ENCODE results near the gene RNF44. TPM values are rescaled to one million over a fixed set of nuclear protein-coding genes. Genes with fewer than 3 reads are reported as not detected.

RNF44 gene
- total and polyA plus RNA-seq, 7 experiments from 2014 or later, result 3.3 to 305 (median 260) TPM

GRCh38 chr5:176548967-176549444, 11.8 kb upstream of the RNF44 start, which contains the start of gene CDHR2:
TSS of gene CDHR2 (plus strand) at chr5:176549342. CDS start at chr5:176565353, 16,011 bp downstream.
- peaks cover 17 to 21% of the 10 kb centered on the region in 2 donors for H3K4me1 ChIP-seq (ENCODE audit: control insufficient read depth in 2 of 2, insufficient read depth in 2 of 2, low read length in 2 of 2)
- Mint-ChIP-seq H3K36me3 (peaks cover 0 to 7% (median 0%) of the 10 kb centered on the region in 5 donors), H3K9me3 (no peaks in the 10 kb centered on the region), H3K4me1 (peaks cover 28 to 76% (median 60%) of the 10 kb centered on the region in 7 donors), H3K4me3 (peak within 1 kb of the TSS in 4 of 10 donors; percentile 38 to 75 (median 48)), H3K27ac (peak within 1 kb of the TSS in 8 of 9 donors; percentile 68 to 94 (median 86)), H3K27me3 (no peaks in the 10 kb centered on the region)
- ATAC-seq (no peak), DNase-seq (no peak)
- no peaks in the 10 kb centered on the region for H3K27me3 ChIP-seq (ENCODE audit: control insufficient read depth in 2 of 2, insufficient read depth in 2 of 2, low read length in 2 of 2)
- POLR2A ChIA-PET, result interaction anchor here (0.5 to 9.4 kb wide), 6 partner anchors 13 to 187 kb away, joined by 3 to 118 read pairs (median 6); partner anchors contain the start of genes FAF2 and RNF44
- no peaks in the 10 kb centered on the region for H3K9me3 ChIP-seq (ENCODE audit: control insufficient read depth in 2 of 3, low read length in 3 of 3)
- H3K4me3 ChIP-seq (ENCODE audit: low read length), result no peak within 1 kb of the TSS
- intact Hi-C loops (cut with micrococcal nuclease), result no loop called here
- peak within 1 kb of the TSS; percentile 60 for H3K27ac ChIP-seq (ENCODE audit: low read depth, low read length)
- H3K36me3 ChIP-seq (ENCODE audit: control insufficient read depth in 2 of 3, insufficient read depth in 3 of 3, low read length in 3 of 3), result no peaks in the 10 kb centered on the region
- CTCF ChIA-PET, result interaction anchor here (1.3 kb wide), 1 partner anchor 101 kb away, joined by 3 read pairs; no protein-coding TSS in a partner anchor

DNA sequence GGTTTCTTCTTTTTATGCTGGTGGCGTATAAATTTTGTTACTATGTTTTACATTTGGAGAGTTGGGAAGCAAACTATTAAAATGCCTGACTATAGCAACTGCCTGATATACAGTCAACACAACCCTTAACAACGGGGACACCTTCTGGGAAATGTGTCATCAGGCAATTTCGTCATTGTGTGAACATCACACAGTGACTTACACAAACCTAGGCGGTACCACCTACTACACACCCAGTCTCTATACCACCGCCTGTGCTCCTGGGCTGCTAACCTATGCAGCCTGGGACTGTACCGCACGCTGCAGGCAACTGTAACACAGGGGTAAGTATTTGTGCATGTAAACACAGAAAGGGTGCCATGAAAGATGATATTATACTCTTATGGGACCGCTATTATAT, 10.6 kb upstream of the RNF44 start:
- H3K27ac Mint-ChIP-seq, result peak overlapping the region in 8 of 9 donors; percentile 15 to 94 (median 86)
- H3K4me1 Mint-ChIP-seq, result peaks cover 23 to 64% (median 52%) of the 10 kb centered on the region in 7 donors
- DNase-seq, result peak in 2 of 9 donors; percentile 32 to 44
- ATAC-seq, result peak; percentile 46
- H3K36me3 Mint-ChIP-seq, result peaks cover 0 to 7% (median 0%) of the 10 kb centered on the region in 5 donors
- CTCF ChIA-PET, result interaction anchor here (1.3 kb wide), 1 partner anchor 26 kb away, joined by 3 read pairs; no protein-coding TSS in a partner anchor
- H3K9me3 ChIP-seq (ENCODE audit: control insufficient read depth in 2 of 3, low read length in 3 of 3), result no peaks in the 10 kb centered on the region
- H3K4me3 Mint-ChIP-seq, result no peak overlapping the region
- no peaks in the 10 kb centered on the region for H3K36me3 ChIP-seq (ENCODE audit: control insufficient read depth in 2 of 3, insufficient read depth in 3 of 3, low read length in 3 of 3)
- intact Hi-C loops (cut with micrococcal nuclease), result loop anchor here in 1 of 2 donors (1.0 kb wide), 1 partner anchor 7 kb away; no protein-coding TSS in a partner anchor
- no peaks in the 10 kb centered on the region for H3K9me3 Mint-ChIP-seq
- H3K4me3 ChIP-seq (ENCODE audit: low read length), result no peak overlapping the region
- H3K27me3 ChIP-seq (ENCODE audit: control insufficient read depth in 2 of 2, insufficient read depth in 2 of 2, low read length in 2 of 2), result no peaks in the 10 kb centered on the region
- H3K4me1 ChIP-seq (ENCODE audit: control insufficient read depth in 2 of 2, insufficient read depth in 2 of 2, low read length in 2 of 2), result peaks cover 17 to 18% of the 10 kb centered on the region in 2 donors
- POLR2A ChIA-PET, result interaction anchor here (9.4 kb wide), 1 partner anchor 12 kb away, joined by 118 read pairs; the partner anchor contains the start of gene RNF44
- H3K27me3 Mint-ChIP-seq, result no peaks in the 10 kb centered on the region
- peak overlapping the region; percentile 50 for H3K27ac ChIP-seq (ENCODE audit: low read depth, low read length)

- Histone ChIP-seq H3K27ac (ENCODE audit: low read depth, low read length) (peak overlapping the region; percentile 44), H3K27me3 (ENCODE audit: control insufficient read depth in 2 of 2, insufficient read depth in 2 of 2, low read length in 2 of 2) (no peaks in the 10 kb centered on the region), H3K36me3 (ENCODE audit: control insufficient read depth in 2 of 3, insufficient read depth in 3 of 3, low read length in 3 of 3) (no peaks in the 10 kb centered on the region), H3K4me3 (ENCODE audit: low read length) (no peak overlapping the region), H3K4me1 (ENCODE audit: control insufficient read depth in 2 of 2, insufficient read depth in 2 of 2, low read length in 2 of 2) (peaks cover 23 to 34% of the 10 kb centered on the region in 2 donors), H3K9me3 (ENCODE audit: control insufficient read depth in 2 of 3, low read length in 3 of 3) (no peaks in the 10 kb centered on the region)
- peak overlapping the region in 8 of 9 donors; percentile 46 to 94 (median 81) for H3K27ac Mint-ChIP-seq
- CTCF ChIA-PET, result interaction anchor here (0.6 kb wide), 1 partner anchor 750 kb away, joined by 3 read pairs; no protein-coding TSS in a partner anchor
- H3K9me3 Mint-ChIP-seq, result no peaks in the 10 kb centered on the region
- ATAC-seq (no peak), DNase-seq (no peak)
- POLR2A ChIA-PET, result interaction anchor here (9.4 to 11.7 kb wide), 2 partner anchors 10 to 17 kb away, joined by 118 to 251 read pairs; partner anchors contain the start of gene RNF44
- peaks cover 32 to 68% (median 57%) of the 10 kb centered on the region in 7 donors for H3K4me1 Mint-ChIP-seq
- H3K36me3 Mint-ChIP-seq, result peaks cover 0 to 7% (median 0%) of the 10 kb centered on the region in 5 donors
- intact Hi-C loops (cut with micrococcal nuclease), result loop anchor here in 1 of 2 donors (2.0 kb wide), 1 partner anchor 15 kb away; no protein-coding TSS in a partner anchor
- peak overlapping the region in 2 of 10 donors; percentile 23 to 65 for H3K4me3 Mint-ChIP-seq
- H3K27me3 Mint-ChIP-seq, result no peaks in the 10 kb centered on the region
These were observed 8.7 kb upstream of the RNF44 start for GRCh38 chr5:176545737-176546509.

GRCh38 chr5:176545388-176545736, 8.2 kb upstream of the RNF44 start:
- CTCF ChIA-PET, result no interaction called here
- Mint-ChIP-seq H3K4me3 (peak overlapping the region in 6 of 10 donors; percentile 46 to 94 (median 92)), H3K9me3 (no peaks in the 10 kb centered on the region), H3K27me3 (no peaks in the 10 kb centered on the region), H3K27ac (peak overlapping the region in 8 of 9 donors; percentile 36 to 94 (median 81)), H3K36me3 (peaks cover 0 to 7% (median 0%) of the 10 kb centered on the region in 5 donors), H3K4me1 (peaks cover 38 to 68% (median 57%) of the 10 kb centered on the region in 7 donors)
- intact Hi-C loops (cut with micrococcal nuclease), result loop anchor here in 1 of 2 donors (2.0 kb wide), 1 partner anchor 15 kb away; no protein-coding TSS in a partner anchor
- H3K4me3 ChIP-seq (ENCODE audit: low read length), result no peak overlapping the region
- no peaks in the 10 kb centered on the region for H3K36me3 ChIP-seq (ENCODE audit: control insufficient read depth in 2 of 3, insufficient read depth in 3 of 3, low read length in 3 of 3)
- no peaks in the 10 kb centered on the region for H3K27me3 ChIP-seq (ENCODE audit: control insufficient read depth in 2 of 2, insufficient read depth in 2 of 2, low read length in 2 of 2)
- DNase-seq (no peak), ATAC-seq (no peak)
- peaks cover 28 to 40% of the 10 kb centered on the region in 2 donors for H3K4me1 ChIP-seq (ENCODE audit: control insufficient read depth in 2 of 2, insufficient read depth in 2 of 2, low read length in 2 of 2)
- peak overlapping the region; percentile 44 for H3K27ac ChIP-seq (ENCODE audit: low read depth, low read length)
- POLR2A ChIA-PET, result interaction anchor here (11.7 kb wide), 1 partner anchor 17 kb away, joined by 251 read pairs; no protein-coding TSS in a partner anchor
- H3K9me3 ChIP-seq (ENCODE audit: control insufficient read depth in 2 of 3, low read length in 3 of 3), result no peaks in the 10 kb centered on the region

- peak; percentile 79 for ATAC-seq
- POLR2A ChIA-PET, result interaction anchor here (0.6 to 11.7 kb wide), 17 partner anchors 9 to 182 kb away, joined by 3 to 251 read pairs (median 6); partner anchors contain the start of genes CLTB, FAF2 and KIAA1191
- Histone ChIP-seq H3K36me3 (ENCODE audit: control insufficient read depth in 2 of 3, insufficient read depth in 3 of 3, low read length in 3 of 3) (no peaks in the 10 kb centered on the region), H3K4me3 (ENCODE audit: low read length) (peak overlapping the region; percentile 75), H3K27ac (ENCODE audit: low read depth, low read length) (peak overlapping the region; percentile 88), H3K4me1 (ENCODE audit: control insufficient read depth in 2 of 2, insufficient read depth in 2 of 2, low read length in 2 of 2) (peaks cover 46 to 51% of the 10 kb centered on the region in 2 donors), H3K27me3 (ENCODE audit: control insufficient read depth in 2 of 2, insufficient read depth in 2 of 2, low read length in 2 of 2) (no peaks in the 10 kb centered on the region), H3K9me3 (ENCODE audit: control insufficient read depth in 2 of 3, low read length in 3 of 3) (no peaks in the 10 kb centered on the region)
- no peaks in the 10 kb centered on the region for H3K27me3 Mint-ChIP-seq
- CTCF ChIA-PET, result interaction anchor here (0.7 to 2.7 kb wide), 12 partner anchors 10 to 127 kb away, joined by 3 to 15 read pairs (median 4); partner anchors contain the start of genes CLTB and FAF2
- H3K4me1 Mint-ChIP-seq, result peaks cover 41 to 76% (median 69%) of the 10 kb centered on the region in 7 donors
- H3K9me3 Mint-ChIP-seq, result no peaks in the 10 kb centered on the region
- peak overlapping the region; percentile 90 to 96 (median 94) for H3K4me3 Mint-ChIP-seq
- H3K27ac Mint-ChIP-seq, result peak overlapping the region; percentile 80 to 97 (median 94)
- H3K36me3 Mint-ChIP-seq, result peaks cover 0 to 7% (median 0%) of the 10 kb centered on the region in 5 donors
- DNase-seq, result peak; percentile 60 to 84 (median 72)
- intact Hi-C loops (cut with micrococcal nuclease), result loop anchor here (1.0 to 5.0 kb wide), 9 partner anchors 8 to 154 kb away; partner anchors contain the start of gene TSPAN17 (in 1 of the 2)
These were observed 6.4 kb upstream of the RNF44 start for GRCh38 chr5:176543428-176544182.
